Stimulated activated CD4-positive, alpha-beta T cell treated with anti-CD3 and anti-CD28 coated beads, Interleukin-4, amount 100 ng/mL, for 1 hour (primary cell): Measurements from ENCODE around the gene HUNK.
"Not testable (repeated sequence)": the region's sequence is repeated elsewhere in the genome, so short reads cannot be mapped to it uniquely, and the experiment has no call there.

Experiments
- DNase-seq: peaks from one replicate; pipeline ENCODE4 v3.0.0-alpha.2; 2020

HUNK gene

GRCh38 chr21:31872452-31873274 lies at the start of gene HUNK:
HUNK (plus strand) TSS chr21:31873020; CDS start chr21:31873675, 655 bp downstream.
- peak; percentile 6 for DNase-seq

DNA sequence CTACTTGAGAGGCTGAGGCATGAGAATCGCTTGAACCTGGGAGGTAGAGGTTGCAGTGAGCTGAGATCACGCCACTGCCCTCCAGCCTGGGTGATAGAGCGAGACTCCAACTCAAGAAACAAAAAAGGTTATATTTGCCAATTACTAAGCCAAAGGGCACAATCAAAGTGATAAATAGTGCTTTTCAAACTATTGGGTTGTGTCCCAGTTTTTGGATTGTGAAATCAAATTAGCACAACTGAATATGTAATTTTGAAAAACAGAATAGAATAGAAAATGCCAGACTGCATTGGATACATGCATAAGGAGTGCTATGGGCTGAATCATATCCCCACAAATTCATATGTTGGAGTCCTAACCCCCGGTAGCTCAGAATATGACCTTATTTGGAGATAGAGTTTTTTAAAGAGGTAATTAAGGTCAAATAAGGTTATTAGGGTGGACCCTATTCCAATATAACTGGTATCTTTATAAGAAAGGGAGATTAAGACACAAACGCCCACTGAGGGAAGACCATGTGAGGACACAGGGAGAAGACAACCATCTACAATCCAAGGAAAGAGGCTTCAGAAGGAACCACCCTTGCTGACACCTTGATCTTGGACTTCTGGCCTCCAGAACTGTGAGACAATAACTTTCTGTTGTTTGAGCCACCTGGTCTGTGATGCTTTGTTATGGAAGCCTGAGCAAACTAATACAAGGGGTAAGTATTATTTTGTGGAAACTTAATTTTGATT lies 42.9 kb upstream of the HUNK start:
- DNase-seq: no peak

- no peak for DNase-seq
These were observed 42.1 kb upstream of the HUNK start for GRCh38 chr21:31830701-31831100.

- no peak for DNase-seq
These were observed 35.8 kb upstream of the HUNK start for GRCh38 chr21:31837041-31837440.

DNA sequence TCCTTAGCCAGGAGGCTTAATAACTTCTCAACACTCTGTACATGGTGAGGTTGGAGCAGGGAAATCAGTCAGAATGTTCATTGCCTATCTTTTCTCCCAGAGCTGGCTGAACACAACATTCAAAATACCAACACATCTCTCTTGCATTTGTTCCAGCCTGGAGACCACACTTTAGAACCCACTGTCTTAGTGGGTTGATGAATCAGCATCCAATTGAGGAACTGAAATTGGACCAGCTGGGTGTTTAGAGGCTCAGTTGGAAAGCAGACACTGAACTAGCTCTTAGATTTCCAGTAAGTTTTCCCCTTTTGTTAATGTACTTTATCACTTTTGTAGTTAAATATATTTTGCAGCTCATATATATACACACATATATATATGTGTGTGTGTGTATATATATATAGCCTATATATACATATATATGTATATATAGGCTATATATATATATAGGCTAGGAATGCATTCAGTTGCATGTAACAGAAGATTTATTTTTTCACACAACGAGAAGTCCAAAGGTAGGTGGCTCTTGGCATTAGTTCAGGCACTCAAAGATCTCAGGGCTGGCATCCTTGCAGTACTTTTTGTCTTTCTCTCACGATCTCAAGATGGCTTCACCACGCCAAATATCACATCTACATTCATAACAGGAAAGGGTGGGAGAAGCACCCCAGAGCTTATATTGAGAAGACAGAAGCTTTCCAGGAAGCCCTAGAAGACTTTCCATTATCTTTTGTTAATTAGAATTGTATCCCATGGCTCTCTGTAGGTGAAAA lies 35.0 kb upstream of the HUNK start:
- DNase-seq: no peak

DNA sequence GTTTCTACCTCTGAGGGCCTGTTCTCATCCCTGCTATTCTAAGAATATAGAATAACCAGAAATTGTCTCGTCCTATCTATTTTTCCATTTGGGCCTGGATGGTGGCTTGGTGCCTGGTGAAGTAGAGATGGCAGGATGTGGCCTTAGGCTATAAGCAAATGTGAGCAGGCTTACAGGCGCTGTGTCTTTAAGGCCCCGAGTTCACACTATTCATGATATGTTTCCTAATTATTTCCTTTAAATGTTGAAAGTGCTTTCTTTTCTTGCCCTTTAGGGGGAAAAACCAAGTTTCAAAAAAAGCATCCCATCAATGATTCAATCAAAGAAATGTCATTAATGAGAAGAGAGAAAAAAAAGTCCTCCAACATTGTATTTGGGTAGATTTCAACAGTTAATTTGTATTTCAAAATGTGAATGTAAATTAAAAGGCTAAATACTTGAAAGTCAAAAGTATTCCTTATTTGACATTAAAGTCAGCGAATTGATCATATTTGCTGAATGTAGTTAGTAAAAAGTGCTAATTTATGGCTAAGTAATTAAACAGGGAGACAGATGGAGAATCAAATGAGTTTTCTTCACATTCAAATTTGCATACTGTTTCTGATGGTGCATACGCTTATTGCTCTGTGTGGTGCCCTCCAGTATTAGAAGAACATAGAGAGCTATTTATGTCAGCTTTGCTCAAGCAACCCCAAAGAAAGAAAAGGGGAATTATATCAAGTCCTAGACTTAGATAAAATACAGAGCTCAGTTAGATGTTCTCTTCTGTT lies 34.0 kb upstream of the HUNK start:
- no peak for DNase-seq

GRCh38 chr21:31844206-31844605 lies 28.6 kb upstream of the HUNK start:
- DNase-seq: no peak

DNA sequence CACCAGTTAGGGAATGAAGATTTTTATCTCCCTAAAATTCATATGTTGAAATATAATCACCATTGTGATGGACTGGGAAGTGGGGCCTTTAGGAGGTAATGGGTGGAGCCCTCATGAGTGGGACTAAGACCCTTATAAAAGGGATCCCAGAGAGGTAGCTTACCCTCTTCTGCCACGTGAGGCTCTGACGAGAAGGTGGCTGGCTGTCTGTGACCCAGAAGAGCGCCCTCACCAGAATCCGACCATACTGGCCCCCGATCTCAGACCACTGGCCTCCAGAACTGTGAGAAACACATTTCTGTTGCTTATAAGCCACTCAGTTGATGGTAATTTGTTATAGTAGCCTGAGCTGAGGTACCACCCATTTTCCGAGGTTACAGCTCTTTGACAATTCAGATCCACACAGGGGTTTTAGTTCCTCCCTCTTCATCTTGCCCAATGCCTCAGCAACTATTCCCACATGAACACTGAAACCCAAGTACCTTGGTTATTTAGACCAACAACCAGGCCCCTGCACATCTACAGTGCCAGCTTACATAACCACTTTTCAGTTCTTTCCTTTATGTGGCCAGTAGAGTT lies 27.6 kb upstream of the HUNK start:
- no peak for DNase-seq

GRCh38 chr21:31846690-31847089 lies 26.1 kb upstream of the HUNK start:
- DNase-seq: no peak

DNA sequence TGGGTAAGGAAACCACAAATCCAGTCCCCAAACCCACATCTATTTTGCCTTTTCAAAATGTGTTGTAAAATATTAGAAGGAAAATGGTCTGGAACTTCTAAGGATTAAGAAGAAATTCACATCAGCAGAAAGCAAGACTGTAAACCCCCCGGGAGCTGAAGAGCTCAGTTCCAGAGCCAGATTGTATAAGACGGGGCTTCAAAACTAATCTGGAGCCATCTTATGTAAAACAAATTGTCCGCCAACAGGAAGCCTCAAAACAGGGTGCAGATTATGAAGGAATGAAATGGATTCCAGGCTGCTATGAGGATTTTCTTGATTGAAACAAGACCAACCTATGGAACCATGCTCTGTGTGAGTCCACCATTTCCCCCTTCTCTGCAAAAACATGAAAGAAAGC lies 25.1 kb upstream of the HUNK start:
- no peak for DNase-seq

- no peak for DNase-seq
These were observed 24.4 kb upstream of the HUNK start for GRCh38 chr21:31848326-31848985.

- DNase-seq: no peak
These were observed 21.9 kb upstream of the HUNK start for GRCh38 chr21:31850886-31851285.

GRCh38 chr21:31855180-31855579 lies 17.6 kb upstream of the HUNK start:
- no peak for DNase-seq

GRCh38 chr21:31857096-31857495 lies 15.7 kb upstream of the HUNK start:
- no peak for DNase-seq

DNA sequence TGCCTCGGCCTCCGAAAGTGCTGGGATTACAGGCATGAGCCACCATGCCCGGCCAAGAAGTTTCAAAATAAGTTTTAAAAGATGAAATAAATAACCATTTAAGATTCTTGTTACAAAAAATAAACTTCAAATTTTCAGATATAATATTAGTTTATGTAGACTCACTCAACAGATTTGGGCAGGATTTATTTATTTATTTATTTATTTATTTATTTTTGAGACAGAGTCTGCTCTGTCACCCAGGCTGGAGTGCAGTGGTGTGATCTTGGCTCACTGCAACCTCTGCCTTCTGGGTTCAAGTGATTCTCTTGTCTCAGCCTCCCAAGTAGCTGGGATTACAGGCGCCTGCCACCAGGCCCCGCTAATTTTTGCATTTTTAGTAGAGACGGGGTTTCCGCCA lies 15.2 kb upstream of the HUNK start:
- DNase-seq: not testable (repeated sequence)

DNA sequence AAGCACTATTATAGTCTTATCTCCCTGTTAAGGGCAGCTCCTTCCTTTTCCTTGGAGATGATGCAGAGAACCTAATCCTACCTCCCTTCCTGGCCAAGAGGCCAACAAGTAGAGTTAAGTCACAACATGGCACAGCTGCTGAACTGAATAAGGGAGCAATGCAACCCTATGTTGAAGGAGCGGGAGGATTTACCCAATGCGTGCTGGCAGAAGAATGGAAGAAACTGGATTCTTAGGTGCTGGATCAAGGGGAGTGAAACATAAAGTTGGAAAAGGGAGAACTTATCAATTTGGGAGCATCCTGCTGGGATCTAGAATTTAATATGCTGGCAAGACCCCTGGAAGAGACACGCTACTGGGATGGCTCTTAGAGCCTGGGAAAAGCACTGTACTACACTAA lies 12.0 kb upstream of the HUNK start:
- no peak for DNase-seq

DNA sequence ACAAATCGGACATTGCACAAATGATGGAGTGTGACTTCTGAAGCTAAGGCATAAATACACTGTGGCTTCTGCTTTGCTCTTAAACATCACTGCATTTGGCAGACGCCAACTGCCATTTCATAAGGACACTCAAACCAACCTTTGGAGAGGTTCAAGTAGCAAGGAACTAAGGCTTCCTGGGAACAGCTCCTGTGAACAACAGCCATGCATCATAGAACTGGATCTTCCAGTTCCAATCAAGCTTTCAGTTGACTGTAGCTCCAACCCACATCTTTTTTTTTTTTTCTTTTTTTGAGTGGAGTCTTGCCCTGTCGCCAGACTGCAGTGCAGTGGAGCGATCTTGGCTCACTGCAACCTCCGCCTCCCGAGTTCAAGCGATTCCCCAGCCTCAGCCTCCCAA lies 10.7 kb upstream of the HUNK start:
- no peak for DNase-seq

DNA sequence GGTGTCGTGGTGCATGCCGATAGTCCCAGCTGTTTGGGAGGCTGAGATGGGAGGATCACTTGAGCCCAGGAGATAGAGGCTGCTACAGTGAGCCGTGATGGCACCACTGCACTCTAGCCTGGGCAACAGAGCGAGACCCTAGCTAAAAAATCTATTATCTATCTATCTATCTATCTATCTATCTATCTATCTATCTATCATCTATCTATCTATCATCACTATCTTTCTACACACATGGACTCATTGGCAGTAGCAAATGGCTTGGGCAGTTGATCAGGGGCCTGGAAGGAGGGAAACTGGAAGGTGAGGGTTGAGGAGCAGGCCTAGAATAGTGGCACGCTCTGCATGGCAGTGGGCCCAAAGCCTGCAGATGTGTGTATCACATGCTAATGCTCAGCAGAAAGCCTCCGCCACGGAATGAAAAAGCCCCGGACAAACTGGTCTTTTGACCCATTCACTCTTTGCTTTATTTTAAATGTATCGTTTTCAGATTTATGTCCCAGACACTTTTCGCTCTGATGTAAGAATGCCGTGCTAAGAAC lies 7.3 kb upstream of the HUNK start:
- no peak for DNase-seq

- peak; percentile 73 for DNase-seq
These were observed 6.7 kb upstream of the HUNK start for GRCh38 chr21:31866077-31866511.

DNA sequence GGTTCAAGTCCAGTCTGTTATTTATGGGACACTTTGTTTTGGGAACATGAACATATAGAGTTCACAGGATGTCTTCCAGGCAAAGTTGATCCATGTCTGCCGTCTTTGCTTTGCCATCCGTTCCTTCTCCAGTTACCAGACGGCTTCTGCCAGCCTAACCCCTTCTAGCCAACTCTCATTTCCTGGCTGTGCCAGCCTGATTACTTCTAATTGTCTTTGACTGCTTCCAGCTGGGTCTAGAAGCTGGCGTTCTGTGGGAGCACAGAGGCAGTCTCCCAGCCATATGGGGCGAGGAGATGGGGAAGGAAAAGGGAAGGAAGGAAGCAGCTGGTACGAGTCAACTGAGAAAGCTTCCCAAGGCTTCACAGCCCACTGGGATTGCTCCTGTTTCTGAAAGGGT lies 3.1 kb upstream of the HUNK start:
- no peak for DNase-seq

- DNase-seq: no peak
These were observed 2.2 kb upstream of the HUNK start for GRCh38 chr21:31870472-31871193.
